Activated T-cell treated with anti-CD3 and anti-CD28 coated beads for 48 hours (primary cell): ENCODE results near the gene SH3RF3.

Experiments used
- DNase-seq: peaks from one replicate; pipeline ENCODE4 v3.0.0-alpha.2; 2020; ENCODE audit warnings: low read depth

The SH3RF3 gene

DNA sequence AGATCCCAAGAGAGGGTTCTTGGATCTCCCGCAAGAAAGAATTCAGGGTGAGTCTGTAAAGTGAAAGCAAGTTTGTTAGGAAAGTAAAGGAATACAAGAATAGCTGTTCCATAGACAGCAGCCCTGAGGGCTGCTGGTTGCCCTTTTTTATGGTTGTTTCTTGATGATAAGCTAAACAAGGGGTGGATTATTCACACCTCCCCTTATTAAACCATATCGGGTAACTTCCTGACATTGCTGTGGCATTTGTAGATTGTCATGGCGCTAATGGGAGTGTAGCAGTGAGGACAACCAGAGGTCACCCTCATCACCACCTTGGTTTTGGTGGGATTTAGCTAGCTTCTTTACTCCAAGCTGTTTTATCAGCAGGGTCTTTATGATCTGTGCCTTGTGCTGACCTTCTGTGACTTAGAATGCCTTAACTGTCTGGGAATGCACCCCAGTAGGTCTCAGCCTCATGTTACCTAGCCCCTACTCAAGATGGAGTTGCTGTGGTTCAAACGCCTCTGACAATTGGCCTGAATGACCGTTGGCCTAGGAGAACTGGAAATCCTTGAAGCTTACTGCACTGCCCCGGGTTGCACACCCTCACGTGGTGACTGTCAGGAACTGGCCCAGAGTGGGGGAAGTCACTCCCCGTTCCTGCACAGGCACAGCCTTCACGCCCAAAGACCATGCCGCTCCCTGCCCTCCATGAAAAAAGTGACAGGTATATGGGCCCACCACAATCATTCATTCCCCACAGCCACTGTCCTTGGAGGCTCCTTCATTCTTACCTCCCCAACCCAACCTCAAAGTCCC, 347.8 kb downstream of the SH3RF3 start:
- no peak for DNase-seq

DNA sequence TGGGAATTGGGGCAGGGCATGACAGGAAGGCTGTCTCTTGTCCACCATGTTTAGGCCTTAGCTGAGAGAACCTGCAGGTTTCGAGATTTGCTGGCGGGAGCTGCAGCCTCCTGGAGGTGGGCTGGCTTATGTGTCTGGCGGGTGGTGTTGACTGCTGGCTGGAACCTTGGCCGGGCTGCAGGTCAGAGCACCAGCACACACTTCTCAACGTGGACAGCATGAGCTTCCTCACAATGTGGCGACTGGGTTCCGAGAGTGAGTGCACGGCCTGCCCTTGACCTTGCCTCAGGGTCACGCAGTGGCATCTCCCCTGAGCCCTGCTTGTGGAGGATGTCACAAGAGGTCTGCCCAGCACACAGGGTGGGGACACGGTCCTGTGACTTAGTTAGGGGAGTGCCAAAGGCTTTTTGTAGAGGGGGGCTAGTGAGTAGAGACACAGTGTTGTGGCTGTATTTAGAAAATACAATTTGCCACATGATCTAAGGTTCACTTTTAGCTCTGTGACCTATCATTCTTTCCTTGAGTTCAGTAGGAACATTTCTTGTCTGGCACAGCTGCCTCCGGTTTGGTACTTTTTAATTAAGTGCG, 350.0 kb downstream of the SH3RF3 start:
- DNase-seq = no peak

DNA sequence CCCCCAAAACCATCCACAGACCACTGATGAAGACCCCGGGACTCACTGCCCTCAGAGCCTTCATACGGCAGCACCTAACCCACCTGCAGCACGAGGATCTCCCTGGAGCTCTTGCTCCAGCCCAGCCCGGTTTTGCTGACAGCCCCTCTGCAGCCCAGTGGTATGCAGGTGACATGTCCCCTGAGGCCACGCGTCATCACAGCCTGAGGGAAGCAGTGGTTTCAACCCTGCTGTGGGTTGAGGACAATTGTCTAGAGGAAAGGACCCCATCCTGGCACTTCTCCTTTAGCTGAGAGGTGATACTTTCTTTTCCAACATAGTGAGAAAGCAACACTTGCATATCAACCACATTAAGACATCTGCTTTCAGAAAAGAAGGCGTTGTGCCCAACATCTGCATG, 350.8 kb downstream of the SH3RF3 start:
- no peak for DNase-seq

DNA sequence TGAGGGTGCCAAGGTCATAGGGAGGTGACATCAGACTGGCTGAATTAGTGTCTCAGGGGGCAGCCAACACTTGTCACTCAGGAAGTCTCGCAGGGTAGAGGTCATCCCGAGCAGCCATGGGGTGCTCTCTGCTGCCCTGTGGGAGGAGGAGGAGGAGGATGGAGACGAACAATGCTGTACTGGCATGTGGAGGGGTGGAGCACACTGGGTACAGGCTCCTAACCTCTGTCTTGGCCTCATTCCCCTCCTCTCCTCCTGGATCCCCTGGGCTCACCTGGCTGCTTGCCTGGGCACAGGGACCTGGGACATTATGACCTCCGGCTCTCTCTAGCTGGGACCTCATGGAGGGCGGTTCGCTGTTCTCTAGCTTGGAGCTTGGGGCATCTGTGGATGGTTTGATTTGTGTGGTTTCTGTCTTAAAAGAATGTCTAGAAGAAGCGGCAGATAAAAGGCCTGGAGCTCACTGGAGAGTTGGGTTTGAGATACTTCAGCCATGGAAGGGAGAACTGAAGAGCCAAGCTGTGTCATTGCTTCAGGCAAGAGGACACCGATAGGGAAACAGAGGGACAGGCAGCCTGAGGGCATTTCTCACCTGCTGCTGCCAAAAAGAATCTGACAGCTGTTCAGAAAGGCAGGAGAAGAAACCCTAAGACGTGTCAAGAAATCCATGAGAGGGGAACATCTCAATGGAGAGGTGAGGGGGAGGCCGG, 351.6 kb downstream of the SH3RF3 start:
- DNase-seq = no peak

DNA sequence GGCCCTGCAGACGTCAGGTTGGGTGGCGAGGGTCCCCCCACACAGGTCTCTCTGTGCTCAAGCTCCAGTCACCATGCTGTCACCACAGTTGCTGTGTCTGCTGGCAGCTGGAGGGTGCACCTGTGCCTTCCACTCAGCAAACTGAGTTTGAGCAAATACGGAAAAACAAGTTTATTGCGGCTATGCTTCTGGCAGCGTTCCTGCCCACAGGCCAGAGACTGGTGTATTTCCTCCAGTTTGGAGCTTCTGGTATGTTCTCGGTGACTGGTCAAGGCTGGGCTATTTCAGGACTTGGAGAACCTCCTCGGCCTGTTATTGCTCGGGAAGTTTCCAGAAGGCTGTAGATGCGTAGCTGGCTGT, 352.2 kb downstream of the SH3RF3 start:
- no peak for DNase-seq

DNA sequence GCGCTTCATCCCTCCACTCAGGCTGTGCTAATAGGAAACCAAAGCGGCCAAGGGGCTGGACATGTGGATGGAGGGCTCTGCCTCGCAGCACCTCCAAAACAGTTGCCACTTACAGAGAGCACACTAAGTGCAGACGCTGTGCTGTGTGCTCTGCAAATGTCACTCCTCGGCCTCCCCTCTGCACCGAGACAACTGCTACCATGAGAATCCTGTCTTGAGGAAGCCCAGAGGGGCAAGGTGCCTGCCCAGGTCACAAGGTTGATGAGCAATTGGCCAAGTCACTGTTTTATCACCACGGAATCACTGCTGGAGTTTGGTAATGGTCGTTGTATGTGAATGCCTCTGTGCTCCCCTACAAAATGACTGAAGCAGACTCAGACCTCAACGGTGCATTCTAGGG, 352.6 kb downstream of the SH3RF3 start:
- no peak for DNase-seq

DNA sequence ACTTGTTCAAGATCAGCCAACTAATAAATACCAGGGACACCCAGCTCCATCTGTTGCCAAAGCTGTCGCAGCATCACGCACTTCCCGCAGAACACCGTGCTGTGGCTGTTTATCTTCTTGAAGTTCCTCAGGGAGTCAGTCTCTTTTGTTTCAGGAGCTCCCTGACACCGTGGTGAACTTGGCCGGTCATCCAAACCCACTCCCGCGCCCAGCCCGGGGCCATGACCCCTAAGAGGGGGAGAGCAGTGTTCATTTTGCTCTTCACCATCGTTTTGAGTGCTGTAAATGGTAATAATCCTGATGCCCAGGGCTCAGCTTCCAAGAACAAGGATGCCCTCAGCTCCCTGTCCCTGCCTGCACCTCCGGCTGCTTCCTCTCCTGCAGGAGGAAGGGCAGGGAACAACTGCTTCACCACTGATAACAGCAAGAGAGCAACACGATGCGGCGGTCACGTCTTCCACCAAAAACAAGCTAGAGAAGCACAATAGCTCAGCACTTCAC, 353.4 kb downstream of the SH3RF3 start:
- no peak for DNase-seq

DNA sequence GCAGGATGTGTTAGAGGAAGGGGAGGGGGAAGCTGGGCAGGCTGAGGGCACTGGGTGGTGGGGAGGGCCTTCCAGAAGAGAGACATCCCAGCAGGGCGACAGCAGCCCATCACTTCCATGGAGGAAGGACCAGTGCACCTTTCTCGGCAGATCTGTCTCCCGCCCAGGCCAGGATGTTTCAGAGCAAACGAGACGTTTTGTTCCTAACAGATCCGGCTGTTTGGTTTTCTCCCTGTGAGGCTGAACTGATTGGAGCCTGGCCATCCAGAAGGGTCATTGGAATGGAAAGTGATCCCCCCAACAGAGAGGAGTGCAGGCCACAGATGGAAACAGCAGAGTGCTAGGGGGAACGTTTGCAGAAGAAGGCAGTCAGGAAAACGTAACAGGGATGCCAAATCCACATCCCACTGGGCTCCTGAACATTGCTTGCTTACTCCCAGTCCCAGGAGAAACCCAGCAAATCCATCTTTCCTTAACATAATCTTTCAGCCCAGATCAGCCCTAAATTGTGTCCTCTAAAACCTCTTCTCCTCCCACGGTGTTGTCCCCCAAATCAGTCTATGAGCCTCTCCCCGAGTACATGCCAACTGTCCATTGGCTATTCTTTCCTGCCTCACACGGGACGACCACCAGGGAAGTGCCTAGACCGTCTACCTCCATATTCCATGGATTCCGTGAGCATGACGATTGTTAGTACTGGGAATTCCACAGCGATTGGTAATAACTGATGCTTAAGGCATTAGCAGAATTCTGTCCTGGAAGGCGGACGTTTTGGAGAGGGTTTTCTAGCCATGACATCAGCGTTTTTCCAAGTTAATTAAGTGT, 357.9 kb downstream of the SH3RF3 start:
- DNase-seq = no peak

DNA sequence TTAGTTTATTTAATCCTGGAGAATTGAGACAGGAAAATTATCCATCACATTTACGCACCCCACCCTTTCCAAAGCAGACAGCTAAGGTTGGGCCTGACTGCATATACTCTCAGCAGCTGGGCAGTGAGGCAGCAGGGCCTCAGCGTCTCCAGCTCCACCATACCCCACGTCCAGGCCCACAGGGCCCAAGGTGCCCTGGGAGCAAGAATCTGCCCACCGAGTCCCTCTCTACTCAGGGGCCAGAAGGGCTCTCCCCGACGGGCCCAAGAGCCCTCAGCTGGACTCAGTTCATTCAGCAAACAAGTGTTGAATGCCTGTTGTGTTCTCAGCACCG, 358.5 kb downstream of the SH3RF3 start:
- no peak for DNase-seq

DNA sequence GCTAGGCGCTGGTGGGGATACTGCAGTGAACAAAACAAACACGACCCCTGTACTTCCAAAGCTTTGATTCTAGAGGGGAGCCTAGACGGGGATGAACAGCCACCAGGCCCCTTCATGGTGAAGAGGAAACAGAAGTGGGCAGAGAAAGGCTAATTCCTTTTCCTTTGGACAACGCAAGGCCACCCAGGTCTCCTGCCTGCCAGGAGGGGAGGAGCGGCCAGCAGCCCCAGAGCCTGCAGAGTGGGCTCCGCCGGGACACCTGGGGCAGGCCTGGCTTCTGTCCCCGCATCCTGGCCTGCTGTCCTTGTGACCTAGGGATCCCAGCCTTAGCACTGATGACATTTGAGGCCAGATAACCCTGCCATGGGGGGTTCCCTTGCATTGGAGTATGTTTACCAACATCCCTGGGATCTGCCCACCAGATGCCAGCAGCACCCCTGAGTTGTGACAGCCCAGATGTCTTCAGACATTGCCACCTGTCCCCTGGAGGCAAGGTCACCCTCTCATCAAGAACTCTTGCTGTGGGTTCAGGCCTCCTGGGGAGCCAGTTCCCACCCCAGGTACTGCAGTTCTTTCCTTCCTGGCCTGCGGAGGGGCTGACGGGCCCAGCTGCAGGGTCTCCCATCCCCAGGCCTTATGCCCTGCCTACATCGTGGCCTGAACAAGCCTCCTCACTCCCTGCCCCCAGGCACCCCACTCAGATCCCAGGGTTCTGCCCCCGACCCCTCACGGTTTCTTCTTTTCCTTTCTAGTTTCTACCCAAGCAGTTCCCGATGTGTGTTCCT, 359.1 kb downstream of the SH3RF3 start:
- no peak for DNase-seq

DNA sequence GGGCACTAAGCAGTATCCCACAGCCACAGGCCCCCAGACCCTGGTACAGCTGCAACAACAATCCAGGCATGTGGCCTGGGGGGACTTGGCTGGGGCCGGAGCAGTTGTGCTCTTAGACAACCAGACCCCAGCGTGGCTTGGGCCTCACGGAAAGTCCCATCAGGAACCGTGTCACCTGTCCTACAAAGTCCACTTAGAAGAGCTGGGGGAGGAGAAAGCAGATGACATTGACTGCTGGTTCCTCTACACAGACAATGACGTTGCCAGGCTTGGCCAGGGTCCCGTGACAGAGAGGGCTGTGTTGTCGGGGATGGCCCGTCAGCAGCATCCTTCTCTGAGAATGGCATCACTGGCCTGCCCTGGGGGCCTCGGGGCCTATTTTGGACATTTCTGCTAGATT, 360.3 kb downstream of the SH3RF3 start:
- no peak for DNase-seq

DNA sequence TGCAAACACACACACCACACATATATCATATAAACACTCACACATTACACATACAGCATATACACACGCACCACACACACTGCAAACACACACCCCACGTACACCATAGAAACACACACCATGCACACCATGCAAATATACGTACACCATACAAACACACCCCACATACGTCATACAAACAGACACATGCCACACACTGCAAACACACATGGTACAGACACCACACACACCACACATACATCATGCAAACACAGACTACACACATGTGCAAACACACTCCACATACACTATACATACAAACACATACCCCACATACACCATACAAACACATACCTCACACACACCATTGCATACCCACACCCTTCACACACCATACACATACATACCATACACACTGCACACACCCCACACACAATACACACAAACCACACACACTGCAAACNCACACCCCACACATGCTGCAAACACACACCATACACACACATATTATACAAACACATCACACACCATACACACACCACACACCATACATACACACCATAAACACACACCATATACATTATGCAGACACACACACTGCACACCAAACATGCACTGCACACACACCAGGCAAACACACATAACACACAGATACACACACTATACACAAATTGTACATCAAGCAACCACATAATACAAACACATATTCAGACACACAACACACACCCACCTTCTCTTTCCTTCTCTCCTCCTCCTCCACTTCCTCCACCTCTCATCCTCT, 364.4 kb downstream of the SH3RF3 start:
- DNase-seq = no peak

DNA sequence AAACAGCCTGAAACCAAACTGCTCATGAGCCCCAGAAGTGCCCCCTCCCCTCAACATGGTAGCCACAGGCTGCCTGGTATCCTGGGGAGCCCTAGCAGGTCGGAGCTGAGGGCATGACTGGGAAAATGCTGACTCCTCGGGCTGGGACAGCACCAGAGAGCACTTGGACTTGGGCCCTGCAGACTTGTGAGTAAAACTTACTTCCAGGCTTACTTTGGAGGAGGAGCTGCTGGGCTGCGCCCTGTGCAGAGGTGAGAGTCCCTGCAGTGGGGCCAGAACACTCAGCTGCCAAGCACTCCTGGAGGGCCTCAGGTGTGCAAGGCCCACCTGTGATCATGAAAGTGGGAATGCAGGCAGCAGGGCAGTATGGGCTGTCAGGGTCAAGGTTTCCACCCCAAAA, 365.3 kb downstream of the SH3RF3 start:
- DNase-seq = no peak

DNA sequence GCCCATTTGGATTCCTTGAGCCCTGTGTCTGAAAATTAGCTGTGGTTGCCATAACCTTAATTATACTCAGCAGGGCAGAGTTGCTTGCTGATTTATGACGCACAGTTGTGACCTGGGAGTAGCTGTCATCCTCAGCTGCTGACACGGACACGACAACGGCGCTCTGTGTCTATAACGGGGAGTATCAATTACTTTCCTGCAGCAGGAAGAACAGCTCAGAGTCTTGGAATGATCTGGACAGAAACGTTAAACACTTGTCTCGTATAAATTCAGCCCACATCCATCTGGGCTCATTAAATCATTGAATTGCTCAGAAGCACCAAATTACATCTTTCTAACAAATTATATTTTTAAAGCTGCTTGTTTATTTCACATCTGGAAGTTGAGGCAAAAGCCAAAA, 368.5 kb downstream of the SH3RF3 start:
- DNase-seq = no peak

DNA sequence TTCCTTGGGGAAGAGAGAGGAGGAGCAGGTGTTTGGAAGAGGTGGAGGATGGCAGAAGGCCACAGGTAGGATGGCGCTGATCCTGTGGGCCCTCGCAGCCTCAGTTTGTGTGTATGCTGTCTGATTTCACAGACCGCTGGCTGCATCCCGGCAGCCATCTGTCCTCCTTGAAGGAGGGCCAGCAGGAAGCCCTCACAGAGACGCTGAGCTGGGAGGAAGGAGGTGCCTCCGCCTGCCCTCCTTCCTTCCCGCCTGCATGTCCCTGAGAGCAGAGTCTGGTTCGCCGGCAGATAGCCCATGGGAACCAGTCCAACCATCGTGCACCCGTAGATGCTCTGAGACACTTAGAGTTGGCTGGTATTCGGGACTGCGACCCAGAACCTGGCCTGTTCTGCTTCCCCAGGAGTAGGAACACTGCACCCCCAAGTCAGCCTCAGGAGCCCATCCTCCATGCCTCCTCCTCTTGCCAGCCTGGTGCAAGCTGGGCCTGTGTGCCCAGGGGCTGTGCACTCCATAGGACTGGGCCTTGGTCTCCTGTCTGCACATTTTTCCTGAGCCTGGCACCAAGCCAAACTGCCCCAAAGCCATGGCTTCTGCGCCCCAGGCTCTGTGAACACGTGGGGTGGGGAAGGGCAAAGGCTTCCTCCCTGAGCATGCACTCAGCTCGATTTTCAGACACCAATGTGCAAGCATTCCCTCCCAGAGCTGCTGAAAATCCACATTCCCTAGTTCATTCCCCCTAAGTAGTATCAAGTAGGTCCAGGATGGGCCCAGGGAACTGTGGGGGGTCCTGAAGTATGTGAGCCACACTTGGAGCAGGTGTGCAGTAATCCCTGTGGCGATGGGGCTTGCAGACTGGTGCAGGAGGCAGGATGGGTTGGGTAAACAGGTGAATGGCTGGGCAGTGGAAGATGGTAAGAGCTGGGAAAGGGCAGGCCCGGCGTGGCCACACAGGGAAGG, 369.2 kb downstream of the SH3RF3 start:
- no peak for DNase-seq

DNA sequence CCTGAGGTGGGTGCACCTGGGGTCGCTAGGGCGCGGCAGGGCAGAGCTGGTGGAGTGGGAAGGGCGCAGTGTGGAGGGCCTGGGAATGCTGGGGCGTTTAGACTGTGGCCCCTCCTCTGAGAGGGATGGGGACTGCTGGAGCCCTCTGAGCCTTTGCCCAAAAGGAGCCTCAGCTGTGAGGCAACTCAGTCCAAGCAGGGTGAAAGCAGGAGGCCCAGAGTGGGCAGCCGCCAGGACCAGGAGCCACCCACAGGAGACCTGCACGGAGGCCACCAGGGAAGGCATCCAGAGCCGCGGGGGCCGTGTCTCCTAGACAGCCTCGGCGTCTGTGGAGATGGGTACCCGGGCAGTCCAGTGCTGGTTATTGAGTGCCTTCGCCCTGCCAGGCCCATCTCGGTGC, 369.9 kb downstream of the SH3RF3 start:
- no peak for DNase-seq

DNA sequence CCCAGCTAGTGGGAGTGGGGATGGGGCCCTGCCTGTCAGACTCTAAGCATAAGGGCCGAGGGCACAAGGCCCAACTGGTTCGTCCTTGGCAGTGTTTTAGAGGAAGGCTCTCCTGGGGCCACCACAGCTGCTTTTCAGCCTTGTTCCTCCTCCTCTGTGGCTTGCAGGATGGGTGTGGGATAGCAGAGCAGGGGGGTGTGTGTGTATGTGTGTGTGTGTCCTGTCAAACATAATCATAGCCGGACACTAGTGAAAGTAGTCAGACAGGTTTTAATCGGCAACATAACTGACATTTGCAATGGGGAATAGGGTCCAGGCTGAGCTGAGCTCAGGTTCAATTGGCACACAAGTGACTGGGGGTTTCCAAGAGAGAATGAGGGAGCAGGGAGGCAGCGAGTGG, 370.6 kb downstream of the SH3RF3 start:
- DNase-seq = no peak

DNA sequence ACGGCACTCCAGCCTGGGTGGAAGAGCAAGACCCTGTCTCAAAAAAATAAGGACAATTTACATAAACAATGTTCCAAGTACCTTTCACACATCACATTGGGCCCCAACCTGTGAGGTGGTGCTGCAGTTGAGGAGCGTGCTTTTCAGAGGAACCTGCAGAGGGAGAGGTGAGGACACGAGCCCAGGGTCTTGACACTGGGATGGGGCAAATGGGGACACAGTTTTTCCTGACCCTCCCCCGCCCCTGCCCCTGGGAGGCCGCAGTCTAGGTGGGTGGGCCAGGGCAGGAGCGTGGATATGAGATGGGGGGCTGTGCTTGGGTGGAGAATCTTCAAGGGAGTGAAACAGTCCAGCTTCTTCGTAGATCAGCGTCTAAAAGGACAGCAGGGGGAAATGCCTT, 371.9 kb downstream of the SH3RF3 start:
- DNase-seq = no peak

DNA sequence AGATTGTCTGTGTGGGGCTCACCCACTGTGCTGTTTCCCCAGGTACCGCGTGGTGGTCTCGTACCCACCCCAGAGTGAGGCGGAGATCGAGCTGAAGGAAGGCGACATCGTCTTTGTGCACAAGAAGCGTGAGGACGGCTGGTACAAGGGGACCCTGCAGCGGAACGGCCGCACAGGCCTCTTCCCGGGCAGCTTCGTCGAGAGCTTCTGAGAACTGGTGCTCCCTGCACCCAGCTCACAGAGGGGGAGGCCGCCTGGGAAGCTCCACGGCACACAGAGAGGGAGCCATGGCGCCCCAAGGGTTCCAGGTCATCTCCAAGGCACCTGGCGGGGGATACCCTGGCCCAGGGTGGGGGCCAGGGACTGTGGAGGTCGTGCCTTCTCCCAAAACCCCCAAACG, 372.5 kb downstream of the SH3RF3 start:
- no peak for DNase-seq

DNA sequence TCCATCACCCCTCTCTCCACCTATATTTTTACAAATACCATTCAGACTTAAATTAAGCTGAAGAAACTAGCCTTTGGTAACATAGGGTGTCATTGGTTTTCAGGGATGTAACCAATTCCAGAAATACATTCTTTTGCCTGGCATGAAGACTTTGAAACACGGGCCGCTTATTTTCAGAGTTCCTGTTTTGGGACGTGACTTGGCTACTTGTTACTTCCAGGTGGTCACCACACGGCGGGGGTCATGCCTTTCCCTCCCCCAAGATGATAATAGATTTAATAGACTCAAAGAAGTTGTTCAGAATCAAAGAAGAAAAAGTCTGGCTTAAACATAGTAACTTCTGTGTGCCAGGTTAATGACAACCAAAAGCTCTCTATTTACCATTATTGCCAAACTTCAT, 374.2 kb downstream of the SH3RF3 start:
- no peak for DNase-seq
